Neural cell (in vitro differentiated cells): ENCODE results near the gene CISD3. TPM values are rescaled to one million over a fixed set of nuclear protein-coding genes. Genes with fewer than 3 reads are reported as not detected.

Experiments
- H2AFZ ChIP-seq: fragments of 200-600, 300-800 bp; sonication (generic), shearing (Covaris generic); 2 replicates; pipeline ENCODE4 v1.6.0; 2014; ENCODE audit warnings: low read depth, mild to moderate bottlenecking, antibody characterized with exemption, low read length, moderate library complexity
- H3F3A ChIP-seq: fragments of 200-600 bp; shearing (Covaris generic); 2 replicates; pipeline ENCODE4 v1.6.1; 2016; ENCODE audit warnings: mild to moderate bottlenecking, moderate library complexity, mixed read lengths, antibody characterized with exemption, low read length; ENCODE audit not compliant: insufficient read depth, poor library complexity, severe bottlenecking
- H3K27ac ChIP-seq: fragments of 200-600, 300-800 bp; sonication (generic), shearing (Covaris generic); 2 replicates; pipeline ENCODE4 v1.5.1; 2014; ENCODE audit warnings: mild to moderate bottlenecking, low read length, moderate library complexity
- H3K27me3 ChIP-seq: fragments of 300-800, 200-600 bp; sonication (generic), shearing (Covaris generic); 2 replicates; pipeline ENCODE4 v1.6.0; 2014; ENCODE audit warnings: mild to moderate bottlenecking, low read depth, low read length, moderate library complexity; ENCODE audit not compliant: insufficient read depth
- H3K36me3 ChIP-seq: fragments of 300-800, 200-600 bp; sonication (generic), shearing (Covaris generic); 2 replicates; pipeline ENCODE4 v1.5.1; 2014; ENCODE audit warnings: mild to moderate bottlenecking, antibody characterized with exemption, low read length, moderate library complexity; ENCODE audit not compliant: insufficient read depth
- H3K4me2 ChIP-seq: fragments of 300-800, 200-600 bp; sonication (generic), shearing (Covaris generic); 2 replicates; pipeline ENCODE4 v1.6.0; 2014; ENCODE audit warnings: mild to moderate bottlenecking, low read length
- H3K4me3 ChIP-seq: fragments of 300-800, 200-600 bp; sonication (generic), shearing (Covaris generic); 2 replicates; pipeline ENCODE4 v1.5.1; 2014; ENCODE audit warnings: mild to moderate bottlenecking, low read length, moderate library complexity
- H3K79me2 ChIP-seq: fragments of 200-600 bp; shearing (Covaris generic); replicated peaks from 2 replicates; pipeline ENCODE4 v1.6.0; 2014; ENCODE audit warnings: mild to moderate bottlenecking, low read length, moderate library complexity; ENCODE audit not compliant: insufficient read depth
- H3K9ac ChIP-seq: fragments of 300-800, 200-600 bp; sonication (generic), shearing (Covaris generic); 2 replicates; pipeline ENCODE4 v1.6.1; 2016; ENCODE audit warnings: mild to moderate bottlenecking, low read length, mixed read lengths
- H3K9me2 ChIP-seq: fragments of 200-600 bp; shearing (Covaris generic); 2 replicates; pipeline ENCODE4 v1.6.1; 2016; ENCODE audit warnings: mild to moderate bottlenecking, low read length, mixed read lengths; ENCODE audit not compliant: insufficient read depth
- H3K9me3 ChIP-seq: fragments of 200-600, 300-800 bp; sonication (generic), shearing (Covaris generic); 2 replicates; pipeline ENCODE4 v1.6.1; 2016; ENCODE audit warnings: mild to moderate bottlenecking, mixed run types, low read length, moderate library complexity, mixed read lengths
- H4K20me1 ChIP-seq: fragments of 200-600 bp; shearing (Covaris generic); 2 replicates; pipeline ENCODE4 v1.6.1; 2016; ENCODE audit warnings: mild to moderate bottlenecking, mixed run types; ENCODE audit not compliant: insufficient read depth
- EP300 ChIP-seq: fragments of 450-650 bp; conservative IDR thresholded peaks from 2 replicates; pipeline ENCODE4 v1.6.1; 2014; ENCODE audit warnings: antibody characterized with exemption, mild to moderate bottlenecking, moderate library complexity; ENCODE audit not compliant: poor library complexity, severe bottlenecking
- EZH2 ChIP-seq: fragments of 200-600, 300-800 bp; shearing (Covaris generic), sonication (generic); IDR thresholded peaks from 2 replicates; pipeline ENCODE4 v1.6.1; 2014; ENCODE audit warnings: antibody characterized with exemption, low read length, borderline replicate concordance, mild to moderate bottlenecking; ENCODE audit not compliant: insufficient read depth, poor library complexity, severe bottlenecking
- MXI1 ChIP-seq: fragments of 450-650 bp; conservative IDR thresholded peaks from 2 replicates; pipeline ENCODE4 v1.6.1; 2014; ENCODE audit warnings: antibody characterized with exemption, mild to moderate bottlenecking; ENCODE audit not compliant: poor library complexity, severe bottlenecking
- POLR2AphosphoS5 ChIP-seq: IDR thresholded peaks from 2 replicates; pipeline ENCODE4 v1.6.1; 2012
- RAD21 ChIP-seq: fragments of 450-650 bp; conservative IDR thresholded peaks from 2 replicates; pipeline ENCODE4 v1.6.1; 2014; ENCODE audit warnings: antibody characterized with exemption, mild to moderate bottlenecking, moderate library complexity
- SMC3 ChIP-seq: fragments of 450-650 bp; conservative IDR thresholded peaks from 2 replicates; pipeline ENCODE4 v1.6.1; 2014; ENCODE audit warnings: antibody characterized with exemption, mild to moderate bottlenecking, moderate library complexity; ENCODE audit not compliant: poor library complexity
- TAF1 ChIP-seq: IDR thresholded peaks from 2 replicates; pipeline ENCODE4 v1.6.1; 2012; ENCODE audit warnings: low read depth
- polyA plus RNA-seq: library from polyadenylated mRNA; depleted of rRNA; stranded (reverse); fragments of >200 nt; gene quantifications from 2 replicates; pipeline ENCODE4 v1.2.3, GENCODE V29; 2014
- TF ChIP-seq, protein P1 (sequence below): IDR thresholded peaks from 2 replicates; pipeline ENCODE4 v1.6.1; 2012; ENCODE audit warnings: borderline replicate concordance
- TF ChIP-seq, protein P2 (sequence below): fragments of 450-650 bp; IDR thresholded peaks from 2 replicates; pipeline ENCODE4 v1.5.1; 2014; ENCODE audit warnings: antibody characterized with exemption, mild to moderate bottlenecking, moderate library complexity; ENCODE audit not compliant: poor library complexity, severe bottlenecking

Gene CISD3
- polyA plus RNA-seq, 1 donor from 2014 or later = 1.2 TPM

DNA sequence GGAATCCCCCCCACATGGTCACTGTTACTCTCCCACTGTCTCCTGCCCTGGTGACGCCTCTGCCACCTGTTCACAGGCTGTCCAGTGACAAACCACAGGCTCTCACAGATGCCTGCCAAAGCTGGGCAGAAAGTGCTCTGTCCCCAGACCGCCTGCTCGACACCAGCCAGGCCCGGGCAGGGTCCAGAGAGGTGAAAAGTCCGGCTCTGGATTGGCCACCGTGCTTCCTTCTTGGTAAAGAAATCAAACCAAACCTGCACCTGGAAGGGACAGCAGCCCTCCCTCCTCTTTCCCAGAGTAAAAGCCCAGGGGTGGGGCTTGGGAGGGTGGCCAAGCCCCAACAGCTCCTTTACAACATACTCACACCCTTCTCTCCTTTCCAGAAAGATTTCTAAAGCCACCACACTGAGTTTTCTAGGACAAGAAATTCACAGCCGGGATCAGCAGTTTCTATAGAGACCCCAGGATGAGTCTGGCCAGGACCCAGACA is 11.8 kb downstream of the CISD3 start:
- Histone ChIP-seq H3K4me3 (peak overlapping the region; percentile 62), H2AFZ (no peak overlapping the region), H3K27ac (peak overlapping the region; percentile 24), H3K9ac (peak overlapping the region; percentile 59), H3K27me3 (no peaks in the 10 kb centered on the region), H3K79me2 (peaks cover 71% of the 10 kb centered on the region), H3K4me2 (no peak overlapping the region), H3K9me3 (no peaks in the 10 kb centered on the region), H3K36me3 (no peaks in the 10 kb centered on the region), H4K20me1 (peaks cover 23% of the 10 kb centered on the region), H3K9me2 (no peaks in the 10 kb centered on the region), H3F3A (no peaks in the 10 kb centered on the region)
- TF ChIP-seq, protein P1, sequence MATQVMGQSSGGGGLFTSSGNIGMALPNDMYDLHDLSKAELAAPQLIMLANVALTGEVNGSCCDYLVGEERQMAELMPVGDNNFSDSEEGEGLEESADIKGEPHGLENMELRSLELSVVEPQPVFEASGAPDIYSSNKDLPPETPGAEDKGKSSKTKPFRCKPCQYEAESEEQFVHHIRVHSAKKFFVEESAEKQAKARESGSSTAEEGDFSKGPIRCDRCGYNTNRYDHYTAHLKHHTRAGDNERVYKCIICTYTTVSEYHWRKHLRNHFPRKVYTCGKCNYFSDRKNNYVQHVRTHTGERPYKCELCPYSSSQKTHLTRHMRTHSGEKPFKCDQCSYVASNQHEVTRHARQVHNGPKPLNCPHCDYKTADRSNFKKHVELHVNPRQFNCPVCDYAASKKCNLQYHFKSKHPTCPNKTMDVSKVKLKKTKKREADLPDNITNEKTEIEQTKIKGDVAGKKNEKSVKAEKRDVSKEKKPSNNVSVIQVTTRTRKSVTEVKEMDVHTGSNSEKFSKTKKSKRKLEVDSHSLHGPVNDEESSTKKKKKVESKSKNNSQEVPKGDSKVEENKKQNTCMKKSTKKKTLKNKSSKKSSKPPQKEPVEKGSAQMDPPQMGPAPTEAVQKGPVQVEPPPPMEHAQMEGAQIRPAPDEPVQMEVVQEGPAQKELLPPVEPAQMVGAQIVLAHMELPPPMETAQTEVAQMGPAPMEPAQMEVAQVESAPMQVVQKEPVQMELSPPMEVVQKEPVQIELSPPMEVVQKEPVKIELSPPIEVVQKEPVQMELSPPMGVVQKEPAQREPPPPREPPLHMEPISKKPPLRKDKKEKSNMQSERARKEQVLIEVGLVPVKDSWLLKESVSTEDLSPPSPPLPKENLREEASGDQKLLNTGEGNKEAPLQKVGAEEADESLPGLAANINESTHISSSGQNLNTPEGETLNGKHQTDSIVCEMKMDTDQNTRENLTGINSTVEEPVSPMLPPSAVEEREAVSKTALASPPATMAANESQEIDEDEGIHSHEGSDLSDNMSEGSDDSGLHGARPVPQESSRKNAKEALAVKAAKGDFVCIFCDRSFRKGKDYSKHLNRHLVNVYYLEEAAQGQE = no peak
- TF ChIP-seq EP300 = no peak

DNA sequence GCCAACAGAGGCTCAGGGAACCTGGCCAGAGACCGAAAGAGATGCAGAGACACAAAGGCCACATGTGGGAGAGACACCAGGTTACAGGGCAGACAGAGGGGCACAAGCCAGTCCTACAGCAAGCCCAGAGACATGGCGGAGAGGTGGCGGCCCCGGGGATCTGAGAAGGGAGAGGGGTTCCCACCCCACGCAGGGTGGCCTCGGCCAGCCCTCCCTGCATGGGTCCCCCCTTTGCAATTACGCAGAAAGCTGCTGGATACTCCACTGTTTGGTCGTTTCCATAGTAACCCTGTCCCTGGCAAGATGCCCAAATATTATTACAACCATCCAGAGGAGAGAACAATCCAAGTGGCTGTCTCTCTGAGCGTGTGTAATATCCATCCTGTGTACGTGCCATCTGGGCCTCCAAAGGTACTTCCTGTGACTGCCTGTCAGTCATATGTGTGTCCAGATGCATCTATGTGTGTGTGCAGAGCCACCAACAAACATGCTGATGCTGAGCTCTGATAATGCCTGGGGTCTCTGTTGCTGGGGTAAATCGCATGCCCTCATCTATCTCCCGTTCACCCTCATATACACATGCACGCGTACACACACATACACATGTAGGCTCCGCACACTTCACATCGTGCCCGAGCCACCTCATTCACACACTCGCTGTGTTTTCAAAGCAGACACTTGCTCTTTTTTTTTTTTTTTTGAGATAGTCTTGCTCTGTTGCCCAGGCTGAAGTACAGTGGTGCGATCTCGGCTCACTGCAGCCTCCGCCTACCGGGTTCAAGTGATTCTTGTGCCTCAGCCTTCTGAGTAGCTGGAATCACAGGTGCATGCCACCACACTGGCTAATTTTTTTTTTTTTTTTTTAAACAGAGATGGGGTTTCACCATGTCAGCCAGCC is 12.5 kb downstream of the CISD3 start:
- H3K9ac ChIP-seq = peak overlapping the region; percentile 59
- H3K4me2 ChIP-seq = no peak overlapping the region
- H3K79me2 ChIP-seq = peaks cover 78% of the 10 kb centered on the region
- no peaks in the 10 kb centered on the region for H3K9me2 ChIP-seq
- no peaks in the 10 kb centered on the region for H3K27me3 ChIP-seq
- no peak for TF ChIP-seq EZH2
- TF ChIP-seq MXI1 = no peak
- no peak for TF ChIP-seq RAD21
- TF ChIP-seq, protein P1 = no peak
- no peak for TF ChIP-seq SMC3
- TF ChIP-seq, protein P2, sequence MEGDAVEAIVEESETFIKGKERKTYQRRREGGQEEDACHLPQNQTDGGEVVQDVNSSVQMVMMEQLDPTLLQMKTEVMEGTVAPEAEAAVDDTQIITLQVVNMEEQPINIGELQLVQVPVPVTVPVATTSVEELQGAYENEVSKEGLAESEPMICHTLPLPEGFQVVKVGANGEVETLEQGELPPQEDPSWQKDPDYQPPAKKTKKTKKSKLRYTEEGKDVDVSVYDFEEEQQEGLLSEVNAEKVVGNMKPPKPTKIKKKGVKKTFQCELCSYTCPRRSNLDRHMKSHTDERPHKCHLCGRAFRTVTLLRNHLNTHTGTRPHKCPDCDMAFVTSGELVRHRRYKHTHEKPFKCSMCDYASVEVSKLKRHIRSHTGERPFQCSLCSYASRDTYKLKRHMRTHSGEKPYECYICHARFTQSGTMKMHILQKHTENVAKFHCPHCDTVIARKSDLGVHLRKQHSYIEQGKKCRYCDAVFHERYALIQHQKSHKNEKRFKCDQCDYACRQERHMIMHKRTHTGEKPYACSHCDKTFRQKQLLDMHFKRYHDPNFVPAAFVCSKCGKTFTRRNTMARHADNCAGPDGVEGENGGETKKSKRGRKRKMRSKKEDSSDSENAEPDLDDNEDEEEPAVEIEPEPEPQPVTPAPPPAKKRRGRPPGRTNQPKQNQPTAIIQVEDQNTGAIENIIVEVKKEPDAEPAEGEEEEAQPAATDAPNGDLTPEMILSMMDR = no peak
- no peak for TF ChIP-seq TAF1
- TF ChIP-seq POLR2AphosphoS5 = no peak
- TF ChIP-seq EP300 = no peak
- peak overlapping the region; percentile 62 for H3K4me3 ChIP-seq
- peak overlapping the region; percentile 83 for H3K27ac ChIP-seq
- no peaks in the 10 kb centered on the region for H3K36me3 ChIP-seq
- peaks cover 23% of the 10 kb centered on the region for H4K20me1 ChIP-seq
- no peaks in the 10 kb centered on the region for H3K9me3 ChIP-seq
- no peaks in the 10 kb centered on the region for H3F3A ChIP-seq
- H2AFZ ChIP-seq = no peak overlapping the region
